Measurements from ENCODE around the gene POLR2E.

DNA sequence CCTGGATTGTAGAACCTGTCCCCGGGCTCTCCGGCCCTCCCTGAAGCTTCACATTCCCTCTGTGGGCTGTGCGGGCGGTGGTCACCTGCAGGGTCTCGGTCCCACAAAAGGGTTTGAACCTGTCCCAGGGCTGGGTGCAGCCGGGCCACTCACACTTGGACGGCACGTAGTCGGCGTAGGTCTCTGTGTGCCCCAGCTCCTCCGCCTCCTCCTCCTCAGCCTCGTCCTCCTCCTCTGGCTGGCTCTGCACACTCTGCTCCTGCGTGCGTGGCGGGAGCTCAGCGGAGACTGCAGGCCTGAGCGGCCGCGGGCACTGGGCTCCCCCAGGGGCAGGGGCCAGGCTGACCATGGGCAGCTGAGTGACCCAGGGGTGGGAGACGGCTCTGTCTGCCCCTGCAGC, 28.2 kb upstream of the POLR2E start:
- TF ChIP-seq, protein P1, sequence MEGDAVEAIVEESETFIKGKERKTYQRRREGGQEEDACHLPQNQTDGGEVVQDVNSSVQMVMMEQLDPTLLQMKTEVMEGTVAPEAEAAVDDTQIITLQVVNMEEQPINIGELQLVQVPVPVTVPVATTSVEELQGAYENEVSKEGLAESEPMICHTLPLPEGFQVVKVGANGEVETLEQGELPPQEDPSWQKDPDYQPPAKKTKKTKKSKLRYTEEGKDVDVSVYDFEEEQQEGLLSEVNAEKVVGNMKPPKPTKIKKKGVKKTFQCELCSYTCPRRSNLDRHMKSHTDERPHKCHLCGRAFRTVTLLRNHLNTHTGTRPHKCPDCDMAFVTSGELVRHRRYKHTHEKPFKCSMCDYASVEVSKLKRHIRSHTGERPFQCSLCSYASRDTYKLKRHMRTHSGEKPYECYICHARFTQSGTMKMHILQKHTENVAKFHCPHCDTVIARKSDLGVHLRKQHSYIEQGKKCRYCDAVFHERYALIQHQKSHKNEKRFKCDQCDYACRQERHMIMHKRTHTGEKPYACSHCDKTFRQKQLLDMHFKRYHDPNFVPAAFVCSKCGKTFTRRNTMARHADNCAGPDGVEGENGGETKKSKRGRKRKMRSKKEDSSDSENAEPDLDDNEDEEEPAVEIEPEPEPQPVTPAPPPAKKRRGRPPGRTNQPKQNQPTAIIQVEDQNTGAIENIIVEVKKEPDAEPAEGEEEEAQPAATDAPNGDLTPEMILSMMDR (IDR thresholded peaks at IDR 0.05 in 2 of 3, conservative IDR thresholded peaks at IDR 0.05 in 1 of 3; ENCODE audit: insufficient read depth in 2 of 3, low read depth in 1 of 3, low read length in 3 of 3) = no peak
- TF ChIP-seq ZNF133 (CRISPR knock-in tag; IDR thresholded peaks at IDR 0.05) (no peak), ARHGAP35 (IDR thresholded peaks at IDR 0.05; ENCODE audit: partially characterized antibody) (no peak), NFATC3 (IDR thresholded peaks at IDR 0.05) (no peak)
- TF ChIP-seq, protein P2, sequence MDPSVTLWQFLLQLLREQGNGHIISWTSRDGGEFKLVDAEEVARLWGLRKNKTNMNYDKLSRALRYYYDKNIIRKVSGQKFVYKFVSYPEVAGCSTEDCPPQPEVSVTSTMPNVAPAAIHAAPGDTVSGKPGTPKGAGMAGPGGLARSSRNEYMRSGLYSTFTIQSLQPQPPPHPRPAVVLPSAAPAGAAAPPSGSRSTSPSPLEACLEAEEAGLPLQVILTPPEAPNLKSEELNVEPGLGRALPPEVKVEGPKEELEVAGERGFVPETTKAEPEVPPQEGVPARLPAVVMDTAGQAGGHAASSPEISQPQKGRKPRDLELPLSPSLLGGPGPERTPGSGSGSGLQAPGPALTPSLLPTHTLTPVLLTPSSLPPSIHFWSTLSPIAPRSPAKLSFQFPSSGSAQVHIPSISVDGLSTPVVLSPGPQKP (CRISPR knock-in tag; IDR thresholded peaks at IDR 0.05) = no peak

All from K562 (cell line).